GM13976 (cell line): ENCODE data around the gene ABHD12B.

Experiments
- DNase-seq: peaks from one replicate; pipeline ENCODE4 v3.0.0; 2012; ENCODE audit warnings: low spot score
- in situ Hi-C: fragments of 300-500 bp; cut with MboI; formaldehyde crosslinking; loops from one replicate; pipeline ENCODE4 v1.12.0; 2022; ENCODE audit warnings: low sequenced_read_pairs, mixed read lengths, inconsistent platforms; ENCODE audit not compliant: unreplicated experiment
- TF ChIP-seq, protein P1 (sequence below): IDR thresholded peaks from 2 replicates; pipeline ENCODE4 v1.5.1; 2012; ENCODE audit warnings: borderline replicate concordance, mild to moderate bottlenecking; ENCODE audit not compliant: insufficient read depth; ENCODE audit errors: extremely low read depth, missing control alignments, control extremely low read depth

ABHD12B gene

DNA sequence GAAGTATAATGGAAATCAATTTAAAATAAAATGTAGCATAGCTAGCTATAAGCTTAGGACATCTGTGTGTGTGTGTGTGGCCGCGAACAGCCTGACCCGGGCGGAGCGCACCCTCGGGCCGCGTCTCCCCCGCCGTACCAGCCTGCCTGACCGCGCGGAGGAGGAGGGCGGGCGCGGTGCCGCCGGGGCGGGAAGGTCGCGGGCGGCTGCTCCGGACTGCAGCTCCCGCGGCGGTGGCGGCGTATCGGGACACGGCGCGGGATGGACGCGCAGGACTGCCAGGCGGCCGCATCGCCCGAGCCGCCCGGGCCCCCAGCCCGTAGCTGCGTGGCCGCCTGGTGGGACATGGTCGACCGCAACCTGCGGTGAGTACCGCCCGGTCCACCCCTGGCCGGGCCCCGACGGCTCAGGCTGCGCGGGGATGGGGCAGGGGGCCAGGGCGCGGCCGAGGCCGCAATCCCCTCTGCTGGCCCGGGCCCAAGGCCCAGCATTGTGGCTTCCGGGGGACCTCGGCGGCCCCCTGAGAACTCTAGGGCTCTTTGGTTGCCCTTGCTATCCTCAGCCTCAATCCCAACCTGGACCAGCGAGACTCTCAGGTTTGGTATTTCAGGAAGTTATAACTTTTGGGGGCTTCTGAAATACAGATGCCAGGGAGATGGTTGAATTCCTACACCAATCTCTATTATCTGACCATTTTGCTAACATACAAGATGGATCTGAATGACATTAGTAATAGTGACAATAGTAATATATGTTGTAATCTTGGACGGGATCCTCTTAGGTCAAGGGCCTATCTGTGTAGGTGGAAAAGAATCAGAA, at the start of gene ABHD12B:
Gene ABHD12B, plus strand, starts transcription at position 140 of the 819 bp plus-strand sequence. Its CDS starts 122 bp downstream, at position 262.
- TF ChIP-seq, protein P1, sequence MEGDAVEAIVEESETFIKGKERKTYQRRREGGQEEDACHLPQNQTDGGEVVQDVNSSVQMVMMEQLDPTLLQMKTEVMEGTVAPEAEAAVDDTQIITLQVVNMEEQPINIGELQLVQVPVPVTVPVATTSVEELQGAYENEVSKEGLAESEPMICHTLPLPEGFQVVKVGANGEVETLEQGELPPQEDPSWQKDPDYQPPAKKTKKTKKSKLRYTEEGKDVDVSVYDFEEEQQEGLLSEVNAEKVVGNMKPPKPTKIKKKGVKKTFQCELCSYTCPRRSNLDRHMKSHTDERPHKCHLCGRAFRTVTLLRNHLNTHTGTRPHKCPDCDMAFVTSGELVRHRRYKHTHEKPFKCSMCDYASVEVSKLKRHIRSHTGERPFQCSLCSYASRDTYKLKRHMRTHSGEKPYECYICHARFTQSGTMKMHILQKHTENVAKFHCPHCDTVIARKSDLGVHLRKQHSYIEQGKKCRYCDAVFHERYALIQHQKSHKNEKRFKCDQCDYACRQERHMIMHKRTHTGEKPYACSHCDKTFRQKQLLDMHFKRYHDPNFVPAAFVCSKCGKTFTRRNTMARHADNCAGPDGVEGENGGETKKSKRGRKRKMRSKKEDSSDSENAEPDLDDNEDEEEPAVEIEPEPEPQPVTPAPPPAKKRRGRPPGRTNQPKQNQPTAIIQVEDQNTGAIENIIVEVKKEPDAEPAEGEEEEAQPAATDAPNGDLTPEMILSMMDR = no peak
- DNase-seq = no peak
- in situ Hi-C loops = loop anchor here (25.0 kb wide), 1 partner anchor 260 kb away; no protein-coding TSS in a partner anchor

DNA sequence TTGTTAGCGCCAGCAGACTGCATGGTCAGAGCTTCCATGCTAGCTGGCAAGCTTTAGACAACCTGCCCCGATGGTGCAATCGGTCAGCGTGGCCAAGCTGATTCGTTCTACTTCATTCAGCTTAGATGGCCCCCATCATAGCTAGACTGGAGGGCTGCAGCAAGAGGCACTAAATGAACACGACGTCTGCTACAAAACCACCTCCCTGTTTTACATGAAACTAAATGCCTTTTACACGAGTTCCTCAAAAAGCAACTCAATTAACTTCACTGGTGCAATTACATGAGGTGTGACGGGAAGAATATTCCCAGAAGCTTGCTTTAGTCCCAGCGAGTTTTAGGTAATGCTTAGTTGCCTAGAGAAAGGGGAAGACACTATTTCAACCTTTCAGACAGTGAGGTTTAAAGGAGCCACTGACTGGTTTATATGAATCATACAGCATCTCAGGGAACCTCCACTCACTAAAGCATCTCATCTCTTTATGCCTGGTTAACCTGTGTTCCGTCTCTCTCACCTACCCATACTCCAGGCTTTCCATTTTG, 49.3 kb upstream of the ABHD12B start:
- TF ChIP-seq, protein P1 = no peak
- in situ Hi-C loops = no loop called here
- DNase-seq = no peak

DNA sequence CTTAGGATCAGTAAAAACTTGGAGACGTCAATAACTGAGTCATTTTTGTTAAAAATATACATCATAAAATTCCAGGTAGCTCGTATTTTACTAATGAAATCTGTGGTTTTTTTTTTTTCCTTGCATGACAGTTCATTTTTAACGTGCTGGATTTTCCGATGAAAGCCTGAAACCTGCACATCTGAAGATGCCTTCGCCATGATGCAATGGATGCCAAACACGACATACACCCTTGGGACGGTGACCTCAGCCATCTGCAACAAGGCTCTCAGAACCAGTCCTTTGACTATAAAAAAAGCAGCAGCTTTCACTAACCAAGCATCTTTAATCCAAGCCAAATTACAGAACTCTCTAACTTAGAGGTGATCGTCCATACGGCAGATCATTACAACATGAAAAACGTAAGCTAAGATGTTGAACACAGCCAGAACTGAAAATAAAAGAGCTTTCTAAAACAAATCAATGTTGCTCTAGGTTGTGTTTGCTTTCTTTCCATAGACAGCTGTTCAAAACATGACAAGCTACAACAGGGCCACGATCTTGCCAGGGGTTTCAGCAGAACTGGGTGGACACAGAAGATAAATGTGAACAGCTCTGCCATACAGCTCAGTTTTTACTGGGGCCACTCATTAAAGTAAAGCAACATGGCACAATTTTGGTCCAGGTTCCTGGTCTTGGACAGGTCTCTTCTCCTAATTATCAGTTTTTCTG, 48.6 kb upstream of the ABHD12B start:
- in situ Hi-C loops = no loop called here
- TF ChIP-seq, protein P1 = no peak
- no peak for DNase-seq

GRCh38 chr14:50823762-50824636, 47.9 kb upstream of the ABHD12B start:
- TF ChIP-seq, protein P1 = no peak
- DNase-seq = peak; percentile 40
- in situ Hi-C loops = no loop called here

GRCh38 chr14:50825307-50825706, 46.5 kb upstream of the ABHD12B start:
- in situ Hi-C loops = no loop called here
- TF ChIP-seq, protein P1 = no peak
- DNase-seq = no peak

DNA sequence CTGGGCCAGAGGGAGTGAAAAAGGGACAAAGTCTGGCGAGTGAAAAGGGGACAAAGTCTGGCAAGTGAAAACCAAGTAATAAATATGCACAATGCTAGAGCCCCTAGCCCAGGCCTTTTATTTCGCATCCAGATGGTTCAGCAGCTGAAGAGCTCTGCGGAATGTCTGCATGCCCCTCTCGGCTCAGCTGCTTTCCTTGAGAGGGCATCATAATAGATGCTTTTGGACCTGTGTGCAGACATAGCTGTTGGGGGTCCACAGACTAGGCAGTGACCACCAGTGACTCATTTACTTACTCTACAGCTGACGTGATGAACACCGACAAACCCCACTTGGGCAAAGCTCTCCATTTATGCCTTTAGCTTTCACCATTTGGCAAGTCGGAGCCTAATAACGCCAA, 45.2 kb upstream of the ABHD12B start:
- in situ Hi-C loops = no loop called here
- DNase-seq = no peak
- TF ChIP-seq, protein P1 = no peak
